Activated CD8-positive, alpha-beta T cell treated with anti-CD3 and anti-CD28 coated beads for 36 hours (primary cell): Measurements from ENCODE around the gene INPP5A. TPM values are rescaled to one million over a fixed set of nuclear protein-coding genes. Genes with fewer than 3 reads are reported as not detected.

Experiments
- ATAC-seq: fragments of 200-7000 bp; cut with Tn5 transposase; one replicate; pipeline ENCODE4 v1.10.0; 2021; ENCODE audit warnings: mild to moderate bottlenecking, moderate library complexity
- CTCF ChIA-PET: fragments of 350-600 bp; sonication (Branson Sonifier 250); formaldehyde crosslinking; loops from one replicate; lab custom pipeline; 2021; ENCODE audit warnings: antibody characterized with exemption; lab: Charles Lee
- POLR2A ChIA-PET: fragments of 350-600 bp; sonication (Branson Sonifier 250); formaldehyde crosslinking; loops from one replicate; lab custom pipeline; 2021; ENCODE audit warnings: antibody characterized with exemption; lab: Charles Lee
- DNase-seq: peaks from one replicate; pipeline ENCODE4 v3.0.0-alpha.2; 2020
- H3K27ac Mint-ChIP-seq: one replicate; pipeline ENCODE4 v1.8.0; 2021; ENCODE audit warnings: mild to moderate bottlenecking, mixed read lengths
- H3K27me3 Mint-ChIP-seq: one replicate; pipeline ENCODE4 v1.8.0; 2021; ENCODE audit warnings: mixed read lengths
- H3K36me3 Mint-ChIP-seq: one replicate; pipeline ENCODE4 v1.8.0; 2021; ENCODE audit warnings: low read depth, mixed read lengths
- H3K4me1 Mint-ChIP-seq: one replicate; pipeline ENCODE4 v1.8.0; 2021; ENCODE audit warnings: low read depth, mixed read lengths
- H3K4me3 Mint-ChIP-seq: one replicate; pipeline ENCODE4 v1.8.0; 2021; ENCODE audit warnings: mild to moderate bottlenecking, moderate library complexity, mixed read lengths
- H3K9me3 Mint-ChIP-seq: one replicate; pipeline ENCODE4 v1.8.0; 2021; ENCODE audit warnings: mixed read lengths
- CTCF ChIP-seq: fragments of 200-600 bp; IDR thresholded peaks from one replicate; pipeline ENCODE4 v1.8.0; 2022; ENCODE audit warnings: antibody characterized with exemption, mild to moderate bottlenecking
- intact Hi-C: fragments of 100-400 bp; cut with micrococcal nuclease; formaldehyde crosslinking; loops from one replicate; pipeline ENCODE4 v1.10.0; 2022
- total RNA-seq, 2 experiments: library from RNA; stranded (reverse); gene quantifications; one replicate each; pipeline ENCODE4 v1.2.3, GENCODE V29; 2021

Gene INPP5A
- total RNA-seq, 2 experiments from 2014 or later: 9.6 to 10.4 TPM

GRCh38 chr10:132712291-132712690, 174.7 kb downstream of the INPP5A start:
- no peak for TF ChIP-seq CTCF
- ATAC-seq (no peak), DNase-seq (no peak)
- Mint-ChIP-seq H3K36me3 (peaks cover 15% of the 10 kb centered on the region), H3K4me1 (no peaks in the 10 kb centered on the region), H3K27me3 (no peaks in the 10 kb centered on the region), H3K4me3 (no peak overlapping the region), H3K9me3 (peaks cover 5% of the 10 kb centered on the region), H3K27ac (no peak overlapping the region)
- intact Hi-C loops: no loop called here
- POLR2A ChIA-PET: no interaction called here
- CTCF ChIA-PET: no interaction called here

GRCh38 chr10:132712743-132713142, 175.2 kb downstream of the INPP5A start:
- ATAC-seq: no peak
- DNase-seq: no peak
- no peaks in the 10 kb centered on the region for H3K4me1 Mint-ChIP-seq
- CTCF ChIA-PET: no interaction called here
- POLR2A ChIA-PET: no interaction called here
- intact Hi-C loops: no loop called here
- no peak for TF ChIP-seq CTCF
- H3K36me3 Mint-ChIP-seq: peaks cover 12% of the 10 kb centered on the region
- no peak overlapping the region for H3K27ac Mint-ChIP-seq
- no peak overlapping the region for H3K4me3 Mint-ChIP-seq
- peaks cover 5% of the 10 kb centered on the region for H3K9me3 Mint-ChIP-seq
- no peaks in the 10 kb centered on the region for H3K27me3 Mint-ChIP-seq

- POLR2A ChIA-PET: no interaction called here
- Mint-ChIP-seq H3K36me3 (peaks cover 11% of the 10 kb centered on the region), H3K27ac (no peak overlapping the region), H3K4me1 (no peaks in the 10 kb centered on the region), H3K9me3 (peaks cover 5% of the 10 kb centered on the region), H3K27me3 (no peaks in the 10 kb centered on the region), H3K4me3 (no peak overlapping the region)
- ATAC-seq (no peak), DNase-seq (no peak)
- intact Hi-C loops: no loop called here
- TF ChIP-seq CTCF: no peak
- CTCF ChIA-PET: no interaction called here
Observed at GRCh38 chr10:132713421-132714095, 176.0 kb downstream of the INPP5A start.

- Mint-ChIP-seq H3K27me3 (no peaks in the 10 kb centered on the region), H3K4me1 (no peaks in the 10 kb centered on the region), H3K4me3 (no peak overlapping the region), H3K9me3 (peaks cover 5% of the 10 kb centered on the region), H3K27ac (no peak overlapping the region), H3K36me3 (peaks cover 11% of the 10 kb centered on the region)
- no peak for TF ChIP-seq CTCF
- no peak for ATAC-seq
- ChIA-PET CTCF (no interaction called here), POLR2A (no interaction called here)
- intact Hi-C loops: no loop called here
- no peak for DNase-seq
Observed at GRCh38 chr10:132714096-132714985, 176.8 kb downstream of the INPP5A start.
